H1 (cell line): ENCODE results near the gene BAAT. TPM values are rescaled to one million over a fixed set of nuclear protein-coding genes. Genes with fewer than 3 reads are reported as not detected.

Experiments
- RNF2 ChIP-seq: fragments of 200-900, 300-1000 bp; sonication (generic); IDR thresholded peaks from 2 replicates; pipeline ENCODE4 v1.7.1; 2016; ENCODE audit warnings: borderline replicate concordance, low read depth, mild to moderate bottlenecking, antibody characterized with exemption, low read length; ENCODE audit not compliant: poor library complexity, severe bottlenecking; ENCODE audit errors: missing control alignments
- polyA plus RNA-seq, 7 experiments: library from polyadenylated mRNA; depleted of rRNA in 3 of 7; stranded (reverse) in 5 of 7; unstranded in 2 of 7; fragments of >200 nt in 5 of 7; fragments of 200-250 nt in 2 of 7; gene quantifications; 1 replicate in 5 of 7; 2 replicates in 1 of 7; 4 replicates in 1 of 7; pipeline versions ENCODE4 v1.2.1 to v1.2.3, GENCODE V29; 2011 to 2013; ENCODE audit warnings: missing spikeins in 2 of 7, mixed read lengths in 2 of 7
- total RNA-seq: library from RNA; stranded (reverse); fragmentation: NEBNext Ultra II Directional; extraction: Animal tissue kit (Norgen Biotek cat#: 25700); gene quantifications from 2 replicates; pipeline ENCODE4 v1.2.1, GENCODE V29; 2021

BAAT gene
- total and polyA plus RNA-seq, 2 of the 8 experiments (the other 6 are each of a cell fraction or from before 2014, with no cell fraction given), result 0.09 to 0.17 TPM

- TF ChIP-seq RNF2, result no peak
These were observed 28.2 kb downstream of the BAAT start (continued) for GRCh38 chr9:101356619-101357018.
